NOMO-1 treated with DMSO at 0.1 percent for 48 hours (cell line): Measurements from ENCODE around the gene AK4.

ENCODE experiments used
- DNase-seq: peaks from one replicate; lab custom pipeline; 2025; ENCODE audit not compliant: unreplicated experiment; lab: John Stamatoyannopoulos, UW

Gene AK4

GRCh38 chr1:65269612-65270011 lies 121.6 kb downstream of the AK4 start:
- no peak for DNase-seq

DNA sequence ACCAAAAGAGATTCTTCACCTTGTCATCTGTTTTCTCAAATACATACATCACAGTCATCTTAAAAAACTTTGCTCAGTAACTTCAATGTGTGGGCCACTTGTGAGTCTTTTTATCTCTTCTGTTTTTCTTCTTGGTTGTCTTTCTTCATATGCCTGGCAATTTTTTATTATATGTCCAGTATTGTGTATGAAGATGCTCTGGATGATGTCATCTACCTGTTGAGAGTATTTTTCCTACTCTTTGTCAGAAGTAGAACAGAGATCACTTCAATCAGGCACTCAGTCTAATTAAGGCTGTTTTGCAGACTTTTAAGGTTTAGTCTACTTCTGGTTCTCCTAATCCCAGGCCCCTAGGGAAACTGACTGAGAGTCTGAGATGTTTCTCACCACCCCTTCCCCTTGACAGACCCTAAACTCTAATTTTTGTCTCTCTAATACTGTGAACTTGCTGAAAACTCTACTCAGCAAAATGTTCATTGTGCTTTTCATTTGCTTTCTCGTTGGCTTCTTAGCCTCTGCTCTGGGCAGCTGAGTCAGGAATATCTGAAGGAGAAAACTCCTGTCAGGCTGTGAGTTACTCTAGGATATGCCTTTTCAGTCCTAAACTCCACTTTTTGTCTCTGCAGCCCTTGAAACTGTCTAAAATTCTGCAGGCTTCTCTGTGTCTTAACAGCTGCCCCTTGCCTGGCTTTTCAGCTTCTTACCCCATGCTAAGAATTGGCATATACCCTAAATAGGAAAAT lies 128.4 kb downstream of the AK4 start:
- DNase-seq = no peak

DNA sequence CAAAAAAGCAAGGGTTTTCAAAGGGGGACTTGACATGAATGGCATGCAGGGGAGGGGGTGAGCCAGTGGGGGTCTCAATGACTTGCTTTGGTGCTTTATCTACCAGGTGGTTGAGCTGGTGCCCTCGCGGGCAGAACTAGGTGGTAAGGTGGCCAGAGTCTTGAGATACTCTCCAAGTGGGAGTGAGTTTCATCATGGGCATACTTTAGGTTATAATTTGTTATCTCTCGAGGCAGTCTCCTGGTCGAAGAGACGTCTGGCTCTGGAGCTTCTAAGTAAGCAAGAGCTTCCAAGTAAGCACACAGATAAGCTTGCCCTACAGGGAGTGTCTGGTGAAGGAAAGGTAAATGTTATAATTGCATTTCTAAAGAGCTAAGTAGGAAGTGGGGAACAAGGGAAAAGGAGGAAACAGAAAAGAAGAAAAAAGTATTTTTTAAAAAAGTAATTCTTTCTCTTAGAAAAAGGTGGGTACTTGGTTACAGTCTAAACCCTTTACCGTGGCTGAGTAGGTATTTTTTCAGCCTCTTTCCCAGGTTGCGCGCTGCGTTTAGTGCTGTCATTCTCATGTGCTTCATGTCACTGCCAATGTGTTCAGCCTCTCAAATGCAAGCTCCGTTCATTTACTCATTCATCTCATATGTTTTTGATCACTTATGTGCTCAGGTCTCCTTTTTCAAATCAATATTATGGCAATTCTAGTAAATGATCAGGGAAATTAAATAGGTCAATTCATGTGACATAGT lies 129.8 kb downstream of the AK4 start:
- DNase-seq = no peak

GRCh38 chr1:65278376-65279069 lies 130.5 kb downstream of the AK4 start:
- DNase-seq = no peak

DNA sequence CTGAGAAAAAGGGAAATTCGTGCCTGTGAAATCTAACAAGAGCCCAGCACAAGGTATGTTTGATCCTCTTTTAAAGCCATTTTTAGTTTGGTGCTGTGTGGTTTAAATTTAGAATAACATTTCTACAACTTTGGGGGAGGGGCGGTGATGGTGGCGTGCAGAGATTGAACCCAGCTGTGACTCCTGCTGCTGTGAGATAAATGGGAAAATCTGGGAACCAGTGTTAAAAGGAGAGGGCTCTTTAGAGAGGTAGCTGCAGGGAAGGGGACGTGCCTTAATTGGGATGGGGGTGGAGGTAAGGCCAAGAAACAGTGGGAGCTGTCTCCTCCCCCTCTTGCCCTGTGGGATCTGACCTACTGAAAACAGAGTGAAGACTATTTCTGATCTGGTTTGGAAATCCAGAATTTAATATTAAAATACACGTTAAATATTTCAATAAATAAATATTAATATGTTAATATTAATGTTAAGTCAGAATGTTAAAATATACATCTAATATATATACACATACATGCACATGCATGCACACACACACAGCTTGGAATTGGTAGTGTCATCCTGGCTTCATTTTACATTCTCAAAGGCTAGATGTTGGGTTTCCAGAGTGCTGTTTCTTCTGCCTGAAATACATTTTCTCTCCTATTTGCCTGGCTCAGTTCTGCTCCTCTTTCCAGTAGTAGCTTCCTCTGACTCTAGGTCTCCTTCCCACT lies 131.2 kb downstream of the AK4 start:
- DNase-seq = no peak
